NCI-H1105 (cell line): ENCODE measurements around the gene AP2A2.

ENCODE experiments used
- DNase-seq: peaks from one replicate; lab custom pipeline; 2025; lab: John Stamatoyannopoulos, UW

Gene AP2A2

GRCh38 chr11:1041936-1042608 is 116.4 kb downstream of the AP2A2 start:
- no peak for DNase-seq

GRCh38 chr11:1042626-1043562 is 117.2 kb downstream of the AP2A2 start:
- no peak for DNase-seq

GRCh38 chr11:1043563-1044096 is 118.0 kb downstream of the AP2A2 start:
- no peak for DNase-seq

- DNase-seq: no peak
These were observed 118.5 kb downstream of the AP2A2 start for GRCh38 chr11:1044160-1044559.

GRCh38 chr11:1047595-1048156 is 122.0 kb downstream of the AP2A2 start:
- no peak for DNase-seq

GRCh38 chr11:1048375-1049070 is 122.9 kb downstream of the AP2A2 start:
- DNase-seq: no peak

GRCh38 chr11:1049071-1049405 is 123.4 kb downstream of the AP2A2 start:
- no peak for DNase-seq

GRCh38 chr11:1049431-1049891 is 123.8 kb downstream of the AP2A2 start:
- peak; percentile 84 for DNase-seq

GRCh38 chr11:1049911-1050580 is 124.4 kb downstream of the AP2A2 start:
- no peak for DNase-seq

- DNase-seq: peak; percentile 58
These were observed 125.1 kb downstream of the AP2A2 start for GRCh38 chr11:1050581-1051355.

- no peak for DNase-seq
These were observed 125.9 kb downstream of the AP2A2 start for GRCh38 chr11:1051356-1052132.

GRCh38 chr11:1052133-1053011 is 126.7 kb downstream of the AP2A2 start:
- DNase-seq: no peak

- DNase-seq: no peak
These were observed 127.6 kb downstream of the AP2A2 start for GRCh38 chr11:1053121-1053901.

- no peak for DNase-seq
These were observed 128.8 kb downstream of the AP2A2 start for GRCh38 chr11:1054143-1055108.

GRCh38 chr11:1055109-1055703 is 129.5 kb downstream of the AP2A2 start:
- DNase-seq: no peak

GRCh38 chr11:1055990-1056771 is 130.5 kb downstream of the AP2A2 start:
- no peak for DNase-seq
